HG02973 (cell line): Measurements from ENCODE around the gene CTNND2.
"Not testable (repeated sequence)": the region's sequence is repeated elsewhere in the genome, so short reads cannot be mapped to it uniquely, and the experiment has no call there.

ENCODE experiments used
- ATAC-seq: cut with Tn5 transposase; IDR thresholded peaks from one replicate; pipeline ENCODE4 v1.9.1; 2021; ENCODE audit warnings: moderate library complexity; ENCODE audit not compliant: unreplicated experiment

The CTNND2 gene

DNA sequence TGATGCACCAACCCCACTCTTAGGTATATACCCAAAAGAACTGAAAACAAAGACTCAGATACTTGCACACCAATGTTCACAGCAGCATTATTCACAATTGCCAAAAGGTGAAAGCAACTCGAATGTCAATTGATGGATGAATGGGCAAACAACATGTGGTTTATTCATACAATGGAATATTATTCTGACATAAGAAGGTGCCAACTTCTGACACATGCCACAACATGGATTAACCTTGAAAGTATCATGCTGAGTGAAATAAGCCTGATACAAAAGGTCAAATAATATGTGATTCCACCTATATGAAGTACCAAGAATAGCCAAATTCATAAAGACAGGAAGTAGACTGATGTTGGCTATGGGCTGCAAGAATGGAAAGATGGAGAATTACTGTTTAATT is 35.0 kb downstream of the CTNND2 start:
- ATAC-seq = no peak

DNA sequence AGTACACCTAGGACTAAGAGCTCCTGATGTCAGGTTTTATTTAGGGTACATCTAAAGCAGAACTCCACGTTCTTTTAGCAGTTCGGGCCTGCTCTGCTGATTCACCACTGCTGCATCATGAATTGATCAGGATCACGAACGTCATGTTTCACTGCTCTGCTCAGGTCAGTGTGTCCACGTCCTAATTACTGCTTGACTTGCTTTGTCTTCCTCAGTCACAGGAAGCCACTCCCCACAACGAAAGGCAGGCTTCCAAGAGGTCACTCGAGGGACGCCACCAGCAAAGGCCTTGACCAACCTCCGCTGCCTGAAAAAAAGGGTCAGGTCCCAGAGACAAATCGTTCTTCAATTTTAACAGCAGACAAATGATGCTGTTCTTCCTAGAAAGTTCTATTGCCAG is 40.3 kb downstream of the CTNND2 start:
- no peak for ATAC-seq

DNA sequence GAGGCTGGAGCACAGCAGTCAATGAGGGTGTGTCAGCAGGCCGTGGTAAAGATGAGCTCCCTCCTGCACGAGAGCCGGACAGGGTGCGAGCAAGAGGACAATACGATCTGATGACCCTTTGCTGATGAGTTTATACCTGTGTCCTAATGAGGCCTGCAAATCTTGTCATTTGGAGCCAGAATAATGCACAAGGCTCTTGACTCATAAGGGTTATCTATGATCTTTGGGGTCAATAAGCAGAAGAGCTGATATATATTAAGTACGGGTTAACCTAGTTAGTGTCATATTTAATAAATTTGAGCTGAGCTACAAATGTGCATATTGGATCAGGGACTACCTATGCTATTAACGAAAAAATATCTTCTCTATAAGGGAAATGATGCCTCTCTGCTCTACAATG is 46.9 kb downstream of the CTNND2 start:
- no peak for ATAC-seq

DNA sequence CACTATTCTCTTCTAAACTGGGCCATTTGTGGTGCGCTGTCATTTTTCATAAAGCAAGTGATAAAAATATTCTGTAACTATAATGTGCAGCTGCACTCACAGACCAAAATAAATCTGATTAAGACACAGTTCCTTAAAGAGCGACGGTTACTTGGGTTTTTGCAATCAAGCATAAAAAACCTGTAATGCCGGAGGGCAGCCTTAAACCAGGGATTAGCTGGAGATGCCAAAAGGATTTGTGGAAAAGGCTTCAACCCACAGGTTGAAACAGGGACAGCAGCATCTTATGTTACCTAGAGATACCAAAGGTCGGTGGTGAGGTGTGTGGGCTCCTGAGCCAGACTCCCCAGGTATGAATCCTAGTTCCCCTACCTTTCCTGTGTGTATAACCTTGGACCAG is 49.3 kb downstream of the CTNND2 start:
- no peak for ATAC-seq

DNA sequence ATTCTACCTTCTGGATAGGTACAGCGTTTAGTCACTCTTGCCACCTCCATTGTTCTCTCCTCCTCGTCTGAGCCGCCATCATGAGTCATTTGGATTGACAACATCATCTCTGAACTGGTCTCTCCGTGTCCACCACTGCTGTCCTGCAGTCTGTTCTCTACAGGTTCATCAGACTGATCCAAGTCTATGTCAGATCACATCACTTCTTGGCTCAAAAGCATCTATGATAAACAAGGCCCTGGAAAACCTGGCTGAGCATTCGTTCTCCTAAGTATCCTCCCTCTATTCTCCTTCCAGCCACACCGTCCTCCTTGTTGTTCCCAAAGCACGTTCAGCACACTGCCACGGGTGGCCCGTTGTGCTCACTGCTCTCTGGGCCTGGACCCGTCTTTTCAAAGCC is 50.5 kb downstream of the CTNND2 start:
- ATAC-seq = no peak

DNA sequence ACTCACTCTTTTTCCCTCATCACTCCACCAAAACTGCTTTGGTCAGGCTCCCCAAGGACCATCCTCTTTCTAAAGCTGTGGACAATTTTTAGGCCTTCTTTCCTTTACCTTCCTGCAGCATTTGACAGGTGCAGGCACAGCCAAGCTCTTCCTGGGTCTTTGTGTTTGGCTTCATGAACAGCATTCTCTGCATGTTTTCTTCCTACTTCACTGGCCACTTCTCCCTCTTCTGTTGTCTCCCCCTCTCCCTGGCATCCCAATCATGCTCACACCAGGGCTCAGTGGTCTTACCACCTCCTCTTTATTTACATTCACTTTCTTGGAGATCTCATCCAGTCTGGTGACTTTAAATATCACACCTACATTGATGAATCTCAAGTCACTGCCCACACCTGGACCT is 51.1 kb downstream of the CTNND2 start:
- ATAC-seq = no peak

DNA sequence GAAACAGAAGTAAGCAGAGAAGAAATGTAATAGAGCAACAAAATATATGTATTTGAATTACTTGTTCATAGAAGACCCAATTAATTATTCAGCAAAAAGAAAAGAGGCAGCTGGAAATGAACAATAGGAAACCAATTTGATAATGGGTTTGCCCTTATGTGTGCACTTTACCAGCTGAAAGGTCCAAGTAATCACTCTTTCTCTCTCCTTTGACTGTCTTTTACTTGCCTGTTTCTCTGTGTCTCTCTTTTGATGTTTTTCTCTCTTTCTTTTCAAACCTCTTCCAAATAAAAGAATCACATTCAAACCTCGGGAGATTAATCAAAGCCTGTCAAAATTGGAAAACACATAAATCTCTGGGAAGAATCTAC is 51.5 kb downstream of the CTNND2 start:
- no peak for ATAC-seq

DNA sequence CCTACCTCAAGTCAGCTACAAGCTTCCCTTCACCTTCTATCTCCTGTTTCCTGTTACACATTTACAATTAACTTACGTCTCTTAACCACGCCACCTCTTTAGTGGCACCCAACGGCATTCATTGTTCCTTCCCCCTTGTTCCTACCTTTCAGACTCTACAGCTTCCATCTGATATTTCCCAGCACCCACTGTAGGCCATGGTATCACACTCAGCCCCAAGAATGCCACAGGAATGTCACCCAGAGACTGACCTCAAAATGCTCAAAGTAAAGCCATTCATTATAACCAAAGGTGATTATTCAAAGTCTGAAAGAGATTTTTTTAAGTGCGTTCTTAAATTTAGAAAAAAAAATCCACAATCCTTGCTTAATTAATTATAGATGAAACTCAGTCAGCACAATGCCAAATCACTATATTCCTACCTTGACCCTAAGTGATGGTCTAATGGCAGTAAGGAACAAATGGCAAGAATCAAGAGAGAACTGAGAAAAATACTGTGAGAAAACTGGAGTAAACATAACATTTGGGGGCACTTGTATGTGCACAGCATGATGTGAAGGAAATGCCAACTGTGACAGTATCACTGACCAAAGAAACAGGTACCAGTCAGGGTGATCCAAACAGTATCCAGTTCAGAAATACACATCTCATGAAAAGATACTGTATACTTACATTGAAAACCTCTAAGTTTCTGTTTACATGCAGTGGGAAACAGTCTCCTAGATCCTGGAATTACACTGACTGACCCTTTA is 52.1 kb downstream of the CTNND2 start:
- ATAC-seq = no peak

DNA sequence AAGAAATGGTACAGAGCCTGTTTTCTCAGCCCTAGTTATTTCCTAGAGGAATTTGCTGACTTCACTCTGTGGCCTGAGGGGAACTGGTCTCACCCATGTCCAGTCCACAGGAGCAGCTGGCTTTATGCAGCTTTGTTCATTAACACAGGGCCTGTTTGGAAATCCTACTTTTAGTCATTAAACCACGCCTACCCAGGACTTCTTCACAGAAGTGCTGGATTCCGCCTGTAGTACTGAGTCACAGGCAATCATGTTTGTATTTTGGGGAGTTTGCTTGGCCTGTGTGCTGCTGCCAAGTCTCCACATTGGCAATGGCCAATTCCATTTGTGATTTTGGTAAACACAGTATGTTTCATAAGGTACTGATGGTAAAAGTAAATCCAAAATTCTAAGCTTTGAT is 52.8 kb downstream of the CTNND2 start:
- no peak for ATAC-seq

DNA sequence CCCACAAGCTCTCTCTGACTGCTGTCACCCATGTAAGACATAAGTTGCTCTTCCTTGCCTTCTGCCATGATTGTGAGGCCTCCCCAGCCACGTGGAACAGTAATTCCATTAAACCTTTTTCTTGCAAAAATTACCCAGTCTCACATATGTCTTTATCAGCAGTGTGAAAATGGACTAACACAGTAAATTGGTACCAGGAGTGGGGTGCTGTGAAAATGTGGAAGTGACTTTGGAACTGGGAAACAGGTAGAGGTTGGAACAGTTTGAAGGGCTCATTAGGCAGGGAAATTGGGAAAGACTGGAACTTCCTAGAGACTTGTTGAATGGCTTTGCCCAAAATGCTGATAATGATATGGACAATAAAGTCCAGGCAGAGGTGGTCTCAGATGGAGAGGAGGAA is 75.7 kb downstream of the CTNND2 start:
- not testable (repeated sequence) for ATAC-seq

DNA sequence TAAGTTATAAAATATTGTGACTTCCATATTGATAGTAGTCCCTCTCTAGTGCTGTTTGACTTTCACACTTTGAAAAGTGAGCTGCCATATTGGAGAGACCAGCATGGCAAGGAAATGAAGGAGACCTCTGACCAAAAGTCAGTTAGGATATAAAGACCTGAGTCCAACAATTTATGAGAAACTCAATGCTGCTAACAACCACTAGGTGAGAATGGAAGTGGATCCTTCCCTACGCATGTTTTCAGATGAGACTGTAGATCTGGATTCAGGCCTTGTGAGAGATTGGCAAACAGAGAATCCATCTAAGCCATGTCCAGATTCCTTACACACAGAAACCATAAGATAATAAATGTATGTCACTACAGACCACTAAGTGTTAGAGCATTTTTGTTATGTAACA is 81.6 kb downstream of the CTNND2 start:
- no peak for ATAC-seq

DNA sequence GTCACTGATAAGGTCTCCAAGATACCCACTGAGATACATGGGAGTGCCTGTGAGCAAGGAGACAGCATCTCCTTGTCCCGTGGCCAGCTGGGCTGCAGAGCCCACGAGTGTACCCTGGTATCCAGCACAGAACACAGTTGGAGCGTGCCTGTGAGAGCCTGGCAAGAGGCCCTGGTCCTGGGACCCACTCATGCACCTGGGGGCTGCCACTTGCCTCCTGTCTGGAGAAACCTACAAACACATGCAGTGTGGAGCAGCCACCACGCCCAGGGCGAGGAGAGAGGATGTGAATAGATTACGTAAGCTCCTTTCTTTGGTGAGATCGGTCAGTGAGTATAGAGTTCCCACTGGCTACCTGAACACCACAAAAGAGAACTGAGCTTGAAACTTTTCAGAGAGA is 88.3 kb downstream of the CTNND2 start:
- ATAC-seq = no peak

DNA sequence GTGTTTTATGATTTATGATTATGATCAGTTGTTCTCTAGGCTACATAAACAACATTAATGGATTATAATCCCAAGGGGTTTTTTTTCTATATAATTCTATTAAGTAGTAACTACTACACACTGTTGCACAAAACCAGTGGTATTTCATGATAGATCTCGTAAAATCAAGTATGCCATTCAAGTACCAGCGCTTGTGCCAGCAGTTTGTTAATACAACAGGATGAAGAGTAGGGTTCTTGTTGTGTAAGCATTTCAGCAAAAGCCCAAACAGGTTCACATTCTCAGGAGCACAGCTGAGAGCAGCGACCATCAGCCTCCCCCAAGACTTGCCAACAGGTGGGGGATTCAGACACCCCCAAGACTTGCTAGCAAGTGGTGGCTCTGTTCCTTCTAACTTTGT is 88.8 kb downstream of the CTNND2 start:
- ATAC-seq = no peak

DNA sequence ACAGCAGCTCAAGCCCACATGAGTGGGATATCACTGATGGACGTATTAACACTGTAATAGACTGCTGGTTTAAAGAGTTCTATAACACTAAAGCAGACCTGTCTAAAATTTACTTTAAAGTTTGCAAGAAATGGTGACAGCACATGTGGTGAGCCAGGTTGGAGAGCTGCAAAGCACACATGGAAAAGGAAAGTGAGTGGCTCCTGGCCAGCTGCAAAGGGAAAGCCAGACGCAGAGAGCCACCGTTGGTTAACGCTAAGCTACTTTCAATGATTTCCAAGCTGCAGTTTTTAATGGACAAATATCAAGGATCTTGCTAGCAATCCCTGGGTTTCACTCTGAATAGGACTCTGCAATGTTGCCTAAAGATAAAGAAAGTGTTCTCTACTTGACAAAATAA is 89.9 kb downstream of the CTNND2 start:
- ATAC-seq = no peak

DNA sequence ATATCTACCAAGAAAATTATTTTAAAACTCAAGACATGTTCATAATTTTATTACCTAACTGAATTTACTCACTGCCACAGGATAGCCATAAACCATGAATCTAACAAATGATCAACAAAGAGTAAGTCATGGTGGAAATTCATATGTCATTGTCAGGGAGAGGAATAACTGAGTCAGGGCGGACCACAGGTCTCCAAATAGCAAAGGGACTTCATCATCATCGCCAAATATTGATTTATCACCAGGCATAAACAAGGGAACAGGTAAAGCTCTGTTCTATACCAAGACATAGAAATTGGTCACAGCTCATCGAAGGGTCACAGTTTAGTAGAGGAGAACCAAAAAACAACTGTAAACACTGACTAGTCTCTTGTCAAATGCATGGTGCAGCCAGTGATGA is 94.8 kb downstream of the CTNND2 start:
- no peak for ATAC-seq

DNA sequence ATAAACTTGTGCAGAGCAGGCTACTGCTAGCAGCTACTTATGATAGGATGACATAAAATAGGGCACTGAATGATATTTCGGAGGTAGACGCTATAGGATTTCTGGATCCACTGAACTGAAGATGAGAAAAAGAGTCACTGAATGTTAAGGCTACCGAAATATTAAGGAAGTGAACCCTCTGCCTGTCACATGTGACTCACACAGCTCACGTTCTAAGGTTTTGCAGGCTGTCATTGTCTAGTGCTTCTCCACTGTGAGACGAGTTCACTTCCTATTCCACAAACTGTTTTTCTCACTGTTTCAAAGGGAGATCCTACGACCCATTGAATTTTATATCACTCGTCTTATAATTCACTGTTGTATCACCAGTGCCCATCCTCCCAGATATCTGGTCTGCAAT is 100.8 kb downstream of the CTNND2 start:
- no peak for ATAC-seq

DNA sequence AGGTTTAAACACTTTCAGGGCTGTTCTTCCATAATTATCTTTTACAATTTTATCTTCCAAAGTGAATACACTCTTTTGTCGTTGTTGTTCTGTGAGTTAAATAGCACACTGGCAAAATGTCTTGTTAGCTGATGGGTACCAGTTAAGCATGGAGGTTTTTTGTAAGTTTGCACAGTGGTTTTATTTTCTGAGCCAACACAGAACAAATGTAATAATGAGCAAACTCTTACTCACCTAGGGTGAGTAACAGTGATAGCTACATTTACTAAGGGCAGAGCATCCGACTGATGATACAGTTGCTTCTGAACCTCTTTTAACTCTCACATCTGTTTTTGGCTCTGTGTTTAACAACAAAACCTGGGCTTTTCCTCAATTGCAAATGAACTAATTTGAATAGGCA is 103.2 kb downstream of the CTNND2 start:
- no peak for ATAC-seq

DNA sequence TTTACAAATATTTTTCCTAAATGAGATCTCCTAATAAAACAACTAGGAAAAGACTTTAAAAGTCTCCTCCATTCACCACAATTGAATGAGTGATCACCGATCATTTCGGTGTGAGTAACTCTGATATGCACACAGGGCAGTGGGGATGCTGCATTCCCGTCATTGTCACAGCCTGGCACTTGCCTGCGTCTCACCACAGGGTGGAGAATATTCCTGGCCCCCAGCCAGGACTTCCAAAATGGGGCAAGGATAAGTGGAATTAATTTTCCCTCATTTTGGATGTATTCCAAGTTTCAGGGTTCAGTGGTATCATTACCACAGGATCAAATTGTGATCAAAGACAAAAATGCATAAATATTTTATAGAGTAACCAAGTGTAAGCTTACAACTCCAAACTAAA is 107.1 kb downstream of the CTNND2 start:
- ATAC-seq = no peak

DNA sequence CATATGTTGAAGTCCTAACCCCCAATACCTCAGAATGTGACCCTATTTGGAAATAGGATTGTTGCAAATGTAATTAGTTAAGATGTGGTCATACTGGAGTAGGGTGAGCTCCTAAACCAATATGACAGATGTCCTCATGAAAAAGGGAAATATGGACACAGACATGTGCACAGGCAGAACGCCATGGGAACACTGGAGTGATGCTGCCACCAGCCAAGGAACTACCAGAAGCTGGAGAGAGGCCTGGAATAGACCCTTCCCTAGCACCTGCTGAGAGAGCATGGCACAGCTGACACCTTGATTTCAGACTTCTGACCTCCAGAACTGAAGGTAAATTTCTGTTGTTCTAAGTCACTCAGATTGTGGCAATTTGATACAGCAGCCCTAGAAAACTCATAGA is 110.8 kb downstream of the CTNND2 start:
- no peak for ATAC-seq

DNA sequence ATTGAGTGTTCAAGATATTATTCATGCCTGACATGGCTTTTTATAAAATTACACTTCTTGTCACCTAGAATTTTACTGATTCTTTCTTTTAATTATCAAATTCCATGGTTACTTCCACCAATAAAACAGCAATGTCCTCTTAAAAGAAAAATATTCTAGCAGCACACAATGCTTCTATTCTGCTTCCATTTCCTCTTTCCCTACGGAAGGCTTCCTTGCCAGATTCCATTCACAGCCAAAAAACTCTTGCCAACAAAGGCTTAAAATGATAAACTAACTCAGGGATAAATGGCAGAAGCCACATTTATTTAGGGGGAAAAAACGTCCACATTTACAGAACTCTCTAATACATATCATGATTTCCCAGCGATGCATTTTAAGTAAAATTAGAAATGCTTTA is 111.6 kb downstream of the CTNND2 start:
- ATAC-seq = no peak

DNA sequence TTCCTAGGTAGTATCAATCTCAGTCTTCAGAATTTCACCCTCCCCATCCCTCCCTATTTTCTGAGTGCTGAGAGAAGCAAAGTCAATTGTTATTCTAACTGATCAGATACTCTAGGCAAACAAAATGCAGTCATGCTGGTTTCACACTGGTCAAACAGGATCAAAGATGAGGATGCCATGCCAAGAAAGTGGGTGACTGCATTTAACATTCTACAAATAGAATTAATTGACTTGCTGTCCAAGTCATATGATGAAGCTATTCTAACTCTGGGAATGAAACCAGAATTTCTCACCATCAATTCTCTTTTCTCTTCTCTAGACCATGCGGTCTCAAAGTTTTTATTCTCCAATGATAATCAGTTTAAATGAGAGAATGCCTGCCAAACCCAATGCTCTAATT is 112.5 kb downstream of the CTNND2 start:
- no peak for ATAC-seq

DNA sequence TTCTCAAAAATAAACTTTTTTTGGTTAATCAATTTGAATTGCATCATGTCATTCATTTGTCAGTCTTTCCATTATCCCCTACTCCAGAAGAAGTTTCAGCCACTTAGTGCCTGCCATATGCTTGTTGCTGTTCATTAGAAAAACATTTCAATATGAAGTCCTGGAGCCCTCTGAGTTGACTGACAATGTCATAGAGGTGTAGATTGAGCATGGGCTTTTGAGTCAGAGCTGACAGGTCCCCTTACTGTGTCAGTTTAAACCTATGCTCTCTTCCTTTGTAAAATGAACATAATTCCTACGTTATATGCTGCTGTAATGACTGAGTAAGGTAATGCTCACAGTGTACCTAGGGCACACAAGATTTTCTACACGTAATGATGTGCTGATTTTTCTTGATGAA is 114.0 kb downstream of the CTNND2 start:
- ATAC-seq = no peak

DNA sequence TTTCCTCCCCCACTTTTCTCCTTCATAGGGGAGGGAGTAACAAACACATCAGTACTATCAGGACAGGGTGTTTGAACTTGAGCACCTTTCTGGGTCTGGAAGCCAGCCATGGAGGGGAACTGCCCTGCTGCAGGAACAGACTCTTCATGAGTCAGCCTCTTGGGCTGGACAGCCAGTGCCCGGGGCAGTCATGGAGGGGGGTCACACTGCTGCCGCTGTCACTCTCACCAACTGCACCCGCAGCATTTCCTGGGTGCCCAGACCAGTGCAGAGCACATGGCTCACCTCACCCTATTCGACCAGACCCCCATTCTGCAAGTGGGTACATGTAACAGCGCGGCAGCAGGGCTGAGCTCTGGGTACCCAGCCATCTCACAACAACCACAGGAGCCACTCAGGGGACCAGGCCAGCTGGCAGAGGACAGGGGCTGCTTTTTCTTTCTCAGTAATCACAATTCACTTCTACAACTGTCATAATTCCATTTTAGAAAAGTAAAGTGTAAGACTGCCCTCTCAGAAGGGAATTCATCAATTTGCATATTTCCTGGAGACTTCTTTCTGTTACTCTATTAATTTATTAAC is 118.4 kb downstream of the CTNND2 start:
- no peak for ATAC-seq
